ENCODE data around the gene OSBPL8. TPM values are rescaled to one million over a fixed set of nuclear protein-coding genes. Genes with fewer than 3 reads are reported as not detected.

OSBPL8 gene
- total and polyA plus RNA-seq, 9 of the 15 experiments (the other 6 are each of a cell fraction or from before 2014, with no cell fraction given): 17.4 to 82.7 (median 42.8) TPM

DNA sequence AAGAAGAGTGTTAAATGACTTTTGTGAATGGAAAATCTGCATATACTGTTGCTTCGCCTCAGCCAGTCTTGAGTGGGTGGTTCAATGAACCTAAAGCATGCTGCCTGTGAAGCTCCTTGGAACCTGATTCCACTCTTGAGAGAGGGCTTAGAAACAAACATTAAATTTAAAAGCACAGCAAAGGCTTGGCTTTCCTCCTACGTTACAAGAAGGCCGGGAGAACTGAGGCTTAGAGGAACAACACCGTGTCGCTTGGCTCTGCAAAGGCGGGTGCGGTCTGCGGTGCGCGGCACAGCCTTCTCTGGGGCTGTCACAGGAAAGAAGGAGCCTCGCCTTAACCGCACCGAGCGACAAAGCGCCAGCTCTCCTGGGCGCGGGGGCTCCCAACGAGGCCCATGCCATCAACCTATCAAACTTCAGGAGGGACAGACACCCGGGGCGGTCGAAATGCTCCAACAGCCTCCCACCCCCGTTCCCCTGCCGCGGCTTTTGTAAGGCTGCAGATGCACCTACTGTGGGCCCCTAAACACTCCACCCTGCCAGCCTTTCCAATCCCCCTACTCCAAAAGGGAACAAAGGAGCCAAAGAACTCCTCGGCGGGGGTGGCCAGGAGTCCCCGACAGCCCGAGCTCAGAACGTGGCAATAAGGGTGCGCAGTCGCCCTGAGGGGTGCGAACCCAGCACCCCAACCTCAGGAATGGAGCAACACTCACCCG lies 729 bp downstream of the OSBPL8 start (continued):
- TF ChIP-seq HMGN3 (IDR thresholded peaks at IDR 0.05; ENCODE audit: borderline replicate concordance, extremely low read depth, insufficient read length, low read depth, low read length): peak; percentile 5

- Histone ChIP-seq H3K27me3 (ENCODE audit: control insufficient read depth in 2 of 2, insufficient read depth in 2 of 2, low read length in 2 of 2) (no peaks in the 10 kb centered on the region), H3K79me2 (ENCODE audit: control insufficient read depth, insufficient read depth, low read length) (peaks cover 82% of the 10 kb centered on the region), H3K4me3 (no peak overlapping the region), H3K36me3 (ENCODE audit: control insufficient read depth, insufficient read depth, low read length) (no peaks in the 10 kb centered on the region; the same call in 2 of the 3 replicates), H3K9me3 (replicated peaks; ENCODE audit: control insufficient read depth, insufficient read depth, low read depth, low read length) (no peaks in the 10 kb centered on the region), H3K4me1 (replicated peaks in 1 of 2; ENCODE audit: control insufficient read depth in 2 of 2, insufficient read depth in 2 of 2, low read length in 2 of 2) (peaks cover 20 to 23% of the 10 kb centered on the region in 2 experiments), H3K9ac (ENCODE audit: insufficient read depth in 1 of 2, low read depth in 2 of 2, low read length in 2 of 2) (peak overlapping the region in 1 of 2 experiments; percentile 19; a peak in 1 of 4 replicates), H3K4me2 (ENCODE audit: insufficient read depth, low read length) (peak overlapping the region; percentile 21; the same call in 1 of the 2 replicates), H4K20me1 (replicated peaks; ENCODE audit: control insufficient read depth, insufficient read depth, low read length) (peaks cover 21% of the 10 kb centered on the region; the same call in 1 of the 2 replicates), H3K9me1 (ENCODE audit: control insufficient read depth, insufficient read depth, low read length) (no peaks in the 10 kb centered on the region), H3K27ac (ENCODE audit: extremely low read depth, low read depth, low read length) (no peak overlapping the region; the same call in 2 of the 3 replicates), H2AFZ (ENCODE audit: low read depth, low read length) (no peak overlapping the region)
- BruUV-seq (replicated peaks): no TSS peak
- FAIRE-seq: no peak
- DNase-seq (ENCODE audit: extremely low read depth in 1 of 4, low spot score in 3 of 4): no peak
- ChIA-PET CTCF (ENCODE audit: low intra/inter-chr PET ratio) (no interaction called here), POLR2A (interaction anchor here (1.1 to 1.5 kb wide), 2 partner anchors 20 to 23 kb away, joined by 3 read pairs; no protein-coding TSS in a partner anchor)
- in situ Hi-C loops (cut with MboI): no loop called here
- WGBS (ENCODE audit: insufficient coverage, low coverage, missing lambda C conversion rate): 55% methylated on average over 4 of the region's 4 CpGs
- intact Hi-C loops (cut with micrococcal nuclease): loop anchor here (5.0 to 10.0 kb wide), 3 partner anchors 84 to 472 kb away; partner anchors contain the start of gene NAP1L1
- TF ChIP-seq RBM15 (IDR thresholded peaks at IDR 0.05; ENCODE audit: insufficient read depth, low read length) (no peak), KLF13 (tag; IDR thresholded peaks at IDR 0.05; ENCODE audit: borderline replicate concordance, low read depth) (no peak), SIN3A (IDR thresholded peaks at IDR 0.05; ENCODE audit: borderline replicate concordance in 2 of 2, control insufficient read depth in 1 of 2, low read depth in 2 of 2, low read length in 2 of 2) (no peak), XRCC5 (IDR thresholded peaks at IDR 0.05; ENCODE audit: low read depth, low read length) (no peak), JUN (IDR thresholded peaks at IDR 0.05; ENCODE audit: borderline replicate concordance, low read depth, low read length) (no peak), JUN (CRISPR knock-in tag; IDR thresholded peaks at IDR 0.05; ENCODE audit: borderline replicate concordance) (no peak)
- TF ChIP-seq, protein P1, sequence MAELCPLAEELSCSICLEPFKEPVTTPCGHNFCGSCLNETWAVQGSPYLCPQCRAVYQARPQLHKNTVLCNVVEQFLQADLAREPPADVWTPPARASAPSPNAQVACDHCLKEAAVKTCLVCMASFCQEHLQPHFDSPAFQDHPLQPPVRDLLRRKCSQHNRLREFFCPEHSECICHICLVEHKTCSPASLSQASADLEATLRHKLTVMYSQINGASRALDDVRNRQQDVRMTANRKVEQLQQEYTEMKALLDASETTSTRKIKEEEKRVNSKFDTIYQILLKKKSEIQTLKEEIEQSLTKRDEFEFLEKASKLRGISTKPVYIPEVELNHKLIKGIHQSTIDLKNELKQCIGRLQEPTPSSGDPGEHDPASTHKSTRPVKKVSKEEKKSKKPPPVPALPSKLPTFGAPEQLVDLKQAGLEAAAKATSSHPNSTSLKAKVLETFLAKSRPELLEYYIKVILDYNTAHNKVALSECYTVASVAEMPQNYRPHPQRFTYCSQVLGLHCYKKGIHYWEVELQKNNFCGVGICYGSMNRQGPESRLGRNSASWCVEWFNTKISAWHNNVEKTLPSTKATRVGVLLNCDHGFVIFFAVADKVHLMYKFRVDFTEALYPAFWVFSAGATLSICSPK (IDR thresholded peaks at IDR 0.05; ENCODE audit: borderline replicate concordance): no peak
- ATAC-seq: no peak
These were observed 3.2 kb downstream of the OSBPL8 start for GRCh38 chr12:76556368-76556767.
